ENCODE data around the gene SHISA6. TPM values are rescaled to one million over a fixed set of nuclear protein-coding genes. Genes with fewer than 3 reads are reported as not detected.

Gene SHISA6
- polyA plus RNA-seq, 1 donor (not counting 4 experiments of a cell fraction or from before 2014, with no cell fraction given), result 2.2 TPM

- TF ChIP-seq EZH2 (IDR thresholded peaks at IDR 0.05; ENCODE audit: low read length) (no peak), CTCF (optimal IDR thresholded peaks at IDR 0.05 in 1 of 3, IDR thresholded peaks at IDR 0.05 in 1 of 3, conservative IDR thresholded peaks at IDR 0.05 in 1 of 3; ENCODE audit: extremely low read depth in 1 of 3, insufficient read depth in 2 of 3, low read length in 3 of 3) (no peak)
Measured at GRCh38 chr17:11554542-11554941, 313.5 kb downstream of the SHISA6 start.

DNA sequence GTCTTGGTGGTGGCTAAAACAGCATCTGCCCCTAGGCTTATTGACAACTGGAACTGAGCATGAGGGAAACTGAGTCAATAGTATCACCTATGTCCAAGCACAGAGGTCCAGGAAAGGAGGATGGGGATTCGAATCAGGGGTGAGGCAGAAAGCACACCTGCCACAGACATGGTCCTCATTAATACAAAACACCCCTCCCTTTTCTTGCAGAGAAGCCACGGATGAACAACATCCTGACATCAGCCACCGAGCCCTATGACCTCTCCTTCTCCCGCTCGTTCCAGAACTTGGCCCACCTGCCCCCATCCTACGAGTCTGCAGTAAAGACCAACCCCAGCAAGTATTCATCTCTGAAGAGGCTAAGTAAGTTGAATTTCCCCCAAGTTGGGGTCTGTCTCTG, 314.5 kb downstream of the SHISA6 start:
- Histone ChIP-seq H3K9ac (ENCODE audit: control insufficient read depth, extremely low read depth, insufficient read depth, low read length) (no peak overlapping the region), H4K20me1 (ENCODE audit: control insufficient read depth, extremely low read depth, insufficient read depth, low read length) (no peaks in the 10 kb centered on the region), H3K9me3 (ENCODE audit: control insufficient read depth, low read depth, low read length) (peaks cover 5% of the 10 kb centered on the region), H3K27me3 (ENCODE audit: control insufficient read depth, extremely low read depth, insufficient read depth, low read length) (no peaks in the 10 kb centered on the region), H3K27ac (ENCODE audit: control insufficient read depth, insufficient read depth, low read length) (no peak overlapping the region), H3K36me3 (ENCODE audit: control insufficient read depth in 2 of 2, extremely low read depth in 1 of 2, insufficient read depth in 2 of 2, low read length in 2 of 2) (no peaks in the 10 kb centered on the region), H3K4me1 (ENCODE audit: control insufficient read depth, extremely low read depth, insufficient read depth, low read length) (no peaks in the 10 kb centered on the region), H2AFZ (ENCODE audit: control insufficient read depth, low read length) (no peak overlapping the region), H3K4me2 (ENCODE audit: control insufficient read depth, extremely low read depth, insufficient read depth, low read depth, low read length) (no peak overlapping the region), H3K4me3 (ENCODE audit: control insufficient read depth in 2 of 3, extremely low read depth in 1 of 3, insufficient read depth in 2 of 3, low read depth in 1 of 3, low read length in 3 of 3) (no peak overlapping the region), H3K79me2 (ENCODE audit: control insufficient read depth, insufficient read depth, low read length) (no peaks in the 10 kb centered on the region), H3K9me1 (ENCODE audit: control insufficient read depth, extremely low read depth, insufficient read depth, low read length) (no peaks in the 10 kb centered on the region)
- FAIRE-seq (no peak), DNase-seq (ENCODE audit: low read depth, low spot score) (no peak)
- dilution Hi-C loops (cut with MboI; ENCODE audit: extremely low pct_ligation_motif_present, low sequenced_read_pairs), result no loop called here
- TF ChIP-seq EZH2 (IDR thresholded peaks at IDR 0.05; ENCODE audit: low read length) (no peak), CTCF (optimal IDR thresholded peaks at IDR 0.05 in 1 of 3, IDR thresholded peaks at IDR 0.05 in 1 of 3, conservative IDR thresholded peaks at IDR 0.05 in 1 of 3; ENCODE audit: extremely low read depth in 1 of 3, insufficient read depth in 2 of 3, low read length in 3 of 3) (no peak)

More at GRCh38 chr17:11554542-11554941, 313.5 kb downstream of the SHISA6 start:
- no peaks in the 10 kb centered on the region for H3K4me1 ChIP-seq (ENCODE audit: control insufficient read depth, extremely low read depth, insufficient read depth, low read length)
- dilution Hi-C loops (cut with MboI; ENCODE audit: extremely low pct_ligation_motif_present, low sequenced_read_pairs), result no loop called here
- H4K20me1 ChIP-seq (ENCODE audit: control insufficient read depth, extremely low read depth, insufficient read depth, low read length), result no peaks in the 10 kb centered on the region
- no peak overlapping the region for H3K4me2 ChIP-seq (ENCODE audit: control insufficient read depth, extremely low read depth, insufficient read depth, low read depth, low read length)
- no peaks in the 10 kb centered on the region for H3K36me3 ChIP-seq (ENCODE audit: control insufficient read depth in 2 of 2, extremely low read depth in 1 of 2, insufficient read depth in 2 of 2, low read length in 2 of 2)
- H3K27ac ChIP-seq (ENCODE audit: control insufficient read depth, insufficient read depth, low read length), result no peak overlapping the region
- H3K9ac ChIP-seq (ENCODE audit: control insufficient read depth, extremely low read depth, insufficient read depth, low read length), result no peak overlapping the region
- H2AFZ ChIP-seq (ENCODE audit: control insufficient read depth, low read length), result no peak overlapping the region
- no peak overlapping the region for H3K4me3 ChIP-seq (ENCODE audit: control insufficient read depth in 2 of 3, extremely low read depth in 1 of 3, insufficient read depth in 2 of 3, low read depth in 1 of 3, low read length in 3 of 3)
- DNase-seq (ENCODE audit: low read depth, low spot score), result no peak
- no peak for FAIRE-seq
- H3K27me3 ChIP-seq (ENCODE audit: control insufficient read depth, extremely low read depth, insufficient read depth, low read length), result no peaks in the 10 kb centered on the region
- H3K9me1 ChIP-seq (ENCODE audit: control insufficient read depth, extremely low read depth, insufficient read depth, low read length), result no peaks in the 10 kb centered on the region
- H3K79me2 ChIP-seq (ENCODE audit: control insufficient read depth, insufficient read depth, low read length), result no peaks in the 10 kb centered on the region
- peaks cover 5% of the 10 kb centered on the region for H3K9me3 ChIP-seq (ENCODE audit: control insufficient read depth, low read depth, low read length)
